GM21528 (cell line): ENCODE results near the gene CUL7.
"Not testable (repeated sequence)": the region's sequence is repeated elsewhere in the genome, so short reads cannot be mapped to it uniquely, and the experiment has no call there.

ENCODE experiments used
- ATAC-seq: cut with Tn5 transposase; IDR thresholded peaks from one replicate; pipeline ENCODE4 v1.9.1; 2021; ENCODE audit warnings: mild to moderate bottlenecking, moderate library complexity; ENCODE audit not compliant: unreplicated experiment, low FRiP score

CUL7 gene

GRCh38 chr6:43052225-43052841 is 1.3 kb downstream of the CUL7 start:
- ATAC-seq: no peak

- no peak for ATAC-seq
Observed at GRCh38 chr6:43050981-43051380, 2.7 kb downstream of the CUL7 start.

GRCh38 chr6:43047998-43048397 is 5.7 kb downstream of the CUL7 start:
- ATAC-seq: no peak

GRCh38 chr6:43045371-43045930 is 8.2 kb downstream of the CUL7 start:
- no peak for ATAC-seq

GRCh38 chr6:43043310-43043709 is 10.3 kb downstream of the CUL7 start:
- ATAC-seq: no peak

- ATAC-seq: not testable (repeated sequence)
Observed at GRCh38 chr6:43041475-43041874, 12.2 kb downstream of the CUL7 start.

- no peak for ATAC-seq
Observed at GRCh38 chr6:43040542-43041257, 13.0 kb downstream of the CUL7 start.

GRCh38 chr6:43038727-43039126 is 14.9 kb downstream of the CUL7 start:
- ATAC-seq: no peak

- ATAC-seq: no peak
Observed at GRCh38 chr6:43037706-43038105, 15.9 kb downstream of the CUL7 start.

GRCh38 chr6:43037197-43037596 is 16.5 kb downstream of the CUL7 start:
- ATAC-seq: no peak

GRCh38 chr6:43036712-43037111 is 16.9 kb downstream of the CUL7 start:
- no peak for ATAC-seq

- ATAC-seq: no peak
Observed at GRCh38 chr6:43035495-43036194, 18.0 kb downstream of the CUL7 start.

GRCh38 chr6:43034190-43034525 is 19.5 kb downstream of the CUL7 start:
- ATAC-seq: no peak

- ATAC-seq: no peak
Observed at GRCh38 chr6:43033496-43034189, 20.0 kb downstream of the CUL7 start.

GRCh38 chr6:43032326-43032725 is 21.3 kb downstream of the CUL7 start:
- ATAC-seq: no peak

- no peak for ATAC-seq
Observed at GRCh38 chr6:43029120-43029519, 24.5 kb downstream of the CUL7 start.

GRCh38 chr6:43026365-43026764 is 27.3 kb downstream of the CUL7 start:
- no peak for ATAC-seq

- ATAC-seq: no peak
Observed at GRCh38 chr6:43024436-43024835, 29.2 kb downstream of the CUL7 start.

- peak; percentile 63 for ATAC-seq
Observed at GRCh38 chr6:43021270-43022047, 32.2 kb downstream of the CUL7 start, which contains the start of gene RRP36. RRP36 (plus strand) TSS chr6:43021623; CDS start chr6:43021655, 32 bp downstream.

GRCh38 chr6:43020847-43021246 is 32.8 kb downstream of the CUL7 start:
- ATAC-seq: no peak
